Liver (tissue), 9 donors: ENCODE measurements around the gene RAB31. TPM values are rescaled to one million over a fixed set of nuclear protein-coding genes. Genes with fewer than 3 reads are reported as not detected.

Experiments used
- DNase-seq: peaks from one replicate; pipeline ENCODE4 v3.0.0-alpha.2; 2017; ENCODE audit warnings: low spot score
- H3K27ac ChIP-seq, 2 donors: one replicate each; pipeline ENCODE4 v1.7.0; 2013; ENCODE audit warnings: inconsistent platforms in 2 of 2, low read length in 2 of 2, control low read depth in 1 of 2, low read depth in 1 of 2, mild to moderate bottlenecking in 1 of 2
- H3K27me3 ChIP-seq, 4 donors: one replicate each; pipeline versions ENCODE4 v1.6.1 to v1.7.0; 2013; ENCODE audit warnings: low read length in 3 of 4, inconsistent platforms in 1 of 4, mild to moderate bottlenecking in 1 of 4, moderate library complexity in 1 of 4; ENCODE audit not compliant: control insufficient read depth in 4 of 4, insufficient read depth in 4 of 4
- H3K36me3 ChIP-seq, 4 donors: one replicate each; pipeline versions ENCODE4 v1.6.1 to v1.7.0; 2013; ENCODE audit warnings: low read length in 3 of 4, mild to moderate bottlenecking in 3 of 4, low read depth in 1 of 4, moderate library complexity in 1 of 4; ENCODE audit not compliant: control insufficient read depth in 4 of 4, insufficient read depth in 3 of 4
- H3K4me1 ChIP-seq, 4 donors: one replicate each; pipeline versions ENCODE4 v1.6.1 to v1.7.0; 2013; ENCODE audit warnings: low read length in 3 of 4, mild to moderate bottlenecking in 3 of 4, moderate library complexity in 1 of 4; ENCODE audit not compliant: control insufficient read depth in 4 of 4, insufficient read depth in 4 of 4
- H3K4me3 ChIP-seq, 3 donors: one replicate each; pipeline versions ENCODE4 v1.6.1 to v1.7.0; 2013; ENCODE audit warnings: low read length in 3 of 3, control low read depth in 1 of 3, low read depth in 1 of 3, mild to moderate bottlenecking in 1 of 3
- H3K9ac ChIP-seq, 2 donors: one replicate each; pipeline ENCODE4 v1.7.0; 2013; ENCODE audit warnings: low read length in 2 of 2, mild to moderate bottlenecking in 2 of 2, moderate library complexity in 2 of 2, control low read depth in 1 of 2, low read depth in 1 of 2
- H3K9me3 ChIP-seq, 4 donors: one replicate each; pipeline versions ENCODE4 v1.6.1 to v1.7.0; 2013; ENCODE audit warnings: low read length in 3 of 4; ENCODE audit not compliant: control insufficient read depth in 4 of 4
- ATF3 ChIP-seq: IDR thresholded peaks from 2 replicates; pipeline ENCODE4 v1.6.1; 2016; ENCODE audit warnings: antibody characterized with exemption
- CTCF ChIP-seq: fragments of 150-350 bp; IDR thresholded peaks from 2 replicates; pipeline ENCODE4 v1.5.1; 2017; ENCODE audit warnings: improper control_type of control experiment, low read depth, low read length; ENCODE audit not compliant: missing input control
- EGR1 ChIP-seq, 2 donors: IDR thresholded peaks; 2 replicates each; pipeline ENCODE4 v1.6.1; 2016 to 2018; ENCODE audit warnings: antibody characterized with exemption in 2 of 2, low read depth in 2 of 2
- FOXA2 ChIP-seq: IDR thresholded peaks from 2 replicates; pipeline ENCODE4 v1.6.1; 2016; ENCODE audit warnings: antibody characterized with exemption
- GABPA ChIP-seq, 2 donors: IDR thresholded peaks in 1 of 2; conservative IDR thresholded peaks in 1 of 2; 2 replicates each; pipeline ENCODE4 v1.6.1; 2016; ENCODE audit warnings: antibody characterized with exemption in 2 of 2, mild to moderate bottlenecking in 1 of 2, moderate library complexity in 1 of 2
- HNF4G ChIP-seq: IDR thresholded peaks from 2 replicates; pipeline ENCODE4 v1.6.1; 2016; ENCODE audit warnings: antibody characterized with exemption
- JUND ChIP-seq, 2 donors: IDR thresholded peaks; 2 replicates each; pipeline ENCODE4 v1.6.1; 2016; ENCODE audit warnings: antibody characterized with exemption in 2 of 2
- MAX ChIP-seq: IDR thresholded peaks from 2 replicates; pipeline ENCODE4 v1.6.1; 2016; ENCODE audit warnings: antibody characterized with exemption
- NR2F2 ChIP-seq: IDR thresholded peaks from 2 replicates; pipeline ENCODE4 v1.6.1; 2016; ENCODE audit warnings: antibody characterized with exemption
- RAD21 ChIP-seq, 2 donors: IDR thresholded peaks; 2 replicates each; pipeline ENCODE4 v1.6.1; 2016; ENCODE audit warnings: antibody characterized with exemption in 2 of 2, mild to moderate bottlenecking in 2 of 2
- REST ChIP-seq: IDR thresholded peaks from 2 replicates; pipeline ENCODE4 v1.6.1; 2016; ENCODE audit warnings: antibody characterized with exemption, mild to moderate bottlenecking
- RXRA ChIP-seq, 2 donors: IDR thresholded peaks; 2 replicates each; pipeline ENCODE4 v1.6.1; 2017 to 2018; ENCODE audit warnings: antibody characterized with exemption in 2 of 2, mild to moderate bottlenecking in 1 of 2
- SP1 ChIP-seq: IDR thresholded peaks from 2 replicates; pipeline ENCODE4 v1.6.1; 2018; ENCODE audit warnings: antibody characterized with exemption, mild to moderate bottlenecking
- TAF1 ChIP-seq: conservative IDR thresholded peaks from 2 replicates; pipeline ENCODE4 v1.6.1; 2016; ENCODE audit warnings: antibody characterized with exemption, mild to moderate bottlenecking
- YY1 ChIP-seq: IDR thresholded peaks from 2 replicates; pipeline ENCODE4 v1.6.1; 2016; ENCODE audit warnings: antibody characterized with exemption, mild to moderate bottlenecking
- ZBTB33 ChIP-seq: IDR thresholded peaks from 2 replicates; pipeline ENCODE4 v1.6.1; 2016; ENCODE audit warnings: antibody characterized with exemption
- WGBS: extraction: QIAGEN DNeasy Blood & Tissue Kit; methylation state at CpG from one replicate; pipeline ENCODE4 v1.1.7; 2013; 5-methylcytosine and 5-hydroxymethylcytosine counted together
- polyA plus RNA-seq, 2 donors: library from polyadenylated mRNA; stranded (reverse) in 1 of 2; unstranded in 1 of 2; fragments of 200-250 nt in 1 of 2; fragments of >200 nt in 1 of 2; fragmentation: Nextera tagmentation in 1 of 2; extraction: Ambion mirVana in 1 of 2; gene quantifications; one replicate each; pipeline versions ENCODE4 v1.2.1 to v1.2.3, GENCODE V29; 2013 to 2015
- total RNA-seq, 2 donors: library from RNA; depleted of rRNA; stranded (reverse); fragments of >200 nt; gene quantifications; one replicate each; pipeline ENCODE4 v1.2.3, GENCODE V29; 2014
- donor health status: healthy.
- donor health status: healthy.
- donor health status: healthy.
- donor health status: healthy.
- donor health status: healthy.

The RAB31 gene
- total and polyA plus RNA-seq, 4 donors = 3.6 to 12.8 (median 9.7) TPM

GRCh38 chr18:9870431-9871008 is 162.4 kb downstream of the RAB31 start:
- H3K27me3 ChIP-seq = no peaks in the 10 kb centered on the region
- no peak overlapping the region for H3K4me3 ChIP-seq
- no peaks in the 10 kb centered on the region for H3K4me1 ChIP-seq
- no peak overlapping the region for H3K27ac ChIP-seq
- 77% methylated on average over 4 of the region's 4 CpGs for WGBS
- H3K9ac ChIP-seq = no peak overlapping the region
- DNase-seq = no peak
- H3K9me3 ChIP-seq = peaks cover 0 to 3% (median 3%) of the 10 kb centered on the region in 4 donors
- H3K36me3 ChIP-seq = no peaks in the 10 kb centered on the region
- no peak for TF ChIP-seq MAX
- TF ChIP-seq ZBTB33 = no peak

- no peak overlapping the region for H3K9ac ChIP-seq
- H3K27ac ChIP-seq = no peak overlapping the region
Observed at GRCh38 chr18:9871244-9871746, 163.2 kb downstream of the RAB31 start.

GRCh38 chr18:9872823-9873222 is 164.7 kb downstream of the RAB31 start:
- Histone ChIP-seq H3K27me3 (no peaks in the 10 kb centered on the region), H3K9ac (no peak overlapping the region), H3K36me3 (no peaks in the 10 kb centered on the region), H3K4me3 (no peak overlapping the region), H3K9me3 (no peaks in the 10 kb centered on the region), H3K27ac (no peak overlapping the region), H3K4me1 (no peaks in the 10 kb centered on the region)
- no peak for DNase-seq
- TF ChIP-seq ATF3 (no peak), RAD21 (IDR thresholded peaks at IDR 0.05) (no peak), CTCF (no peak), REST (no peak), ZBTB33 (no peak), SP1 (no peak), NR2F2 (no peak), YY1 (no peak), EGR1 (IDR thresholded peaks at IDR 0.05; ENCODE audit: low read depth in 2 of 2) (no peak), HNF4G (no peak), FOXA2 (no peak), RXRA (IDR thresholded peaks at IDR 0.05) (no peak), MAX (no peak), JUND (IDR thresholded peaks at IDR 0.05) (no peak), TAF1 (no peak)

More at GRCh38 chr18:9871244-9871746, 163.2 kb downstream of the RAB31 start:
- Histone ChIP-seq H3K27me3 (no peaks in the 10 kb centered on the region), H3K4me1 (no peaks in the 10 kb centered on the region), H3K36me3 (no peaks in the 10 kb centered on the region), H3K9me3 (peaks cover 0 to under 1% (median 0%) of the 10 kb centered on the region in 4 donors), H3K4me3 (no peak overlapping the region)
- 84% methylated on average over 6 of the region's 6 CpGs for WGBS
- DNase-seq = no peak
- TF ChIP-seq NR2F2 (no peak), RAD21 (IDR thresholded peaks at IDR 0.05) (no peak), TAF1 (no peak), ATF3 (no peak), SP1 (no peak), GABPA (IDR thresholded peaks at IDR 0.05 in 1 of 2, conservative IDR thresholded peaks at IDR 0.05 in 1 of 2) (no peak)
